Tibial nerve (tissue), 4 donors: ENCODE data around the gene ZNF516. TPM values are rescaled to one million over a fixed set of nuclear protein-coding genes. Genes with fewer than 3 reads are reported as not detected.

Experiments
- DNase-seq, 2 donors: peaks; one replicate each; pipeline ENCODE4 v3.0.0-alpha.2; 2019; ENCODE audit warnings: low spot score in 2 of 2
- H3K27ac ChIP-seq, 4 donors: fragments of 200-600 bp; sonication (generic) in 3 of 4; one replicate each; pipeline ENCODE4 v1.5.1; 2017 to 2019; ENCODE audit warnings: mild to moderate bottlenecking in 1 of 4
- H3K27me3 ChIP-seq, 2 donors: fragments of 200-600 bp; sonication (generic) in 1 of 2; one replicate each; pipeline versions ENCODE4 v1.5.1 to v1.6.0; 2017 to 2019
- H3K36me3 ChIP-seq, 3 donors: fragments of 200-600 bp; sonication (generic); one replicate each; pipeline ENCODE4 v1.5.1; 2018 to 2019
- H3K4me1 ChIP-seq, 4 donors: fragments of 200-600 bp; sonication (generic) in 3 of 4; one replicate each; pipeline ENCODE4 v1.5.1; 2017 to 2019
- H3K4me3 ChIP-seq, 4 donors: fragments of 200-600 bp; sonication (generic) in 3 of 4; one replicate each; pipeline ENCODE4 v1.5.1; 2017 to 2019; ENCODE audit warnings: mild to moderate bottlenecking in 1 of 4, moderate library complexity in 1 of 4
- H3K9me3 ChIP-seq, 4 donors: fragments of 200-600 bp; sonication (generic) in 3 of 4; one replicate each; pipeline ENCODE4 v1.5.1; 2017 to 2019
- EP300 ChIP-seq, 2 donors: sonication (generic); formaldehyde crosslinking; IDR thresholded peaks; one replicate each; pipeline ENCODE4 v1.6.1; 2017; ENCODE audit warnings: antibody characterized with exemption in 2 of 2, mild to moderate bottlenecking in 1 of 2
- POLR2A ChIP-seq, 2 donors: fragments of 450-650 bp; IDR thresholded peaks; one replicate each; pipeline ENCODE4 v1.6.1; 2017; ENCODE audit warnings: antibody characterized with exemption in 2 of 2, mild to moderate bottlenecking in 2 of 2, moderate library complexity in 2 of 2
- WGBS, 2 donors: methylation state at CpG; one replicate each; pipeline ENCODE4 v1.1.5; 2018; 5-methylcytosine and 5-hydroxymethylcytosine counted together
- total RNA-seq, 4 donors: library from RNA; depleted of rRNA; stranded (reverse); fragments of >200 nt; gene quantifications; one replicate each; pipeline ENCODE4 v1.1.0, GENCODE V29; 2016
- TF ChIP-seq, protein P1 (sequence below), 5 experiments: fragments of 200-600 bp in 3 of 5; fragments of 450-650 bp in 2 of 5; sonication (generic) in 3 of 5; IDR thresholded peaks; one replicate each; pipeline ENCODE4 v1.5.1; 2016 to 2019; ENCODE audit warnings: antibody characterized with exemption in 5 of 5, mild to moderate bottlenecking in 3 of 5, moderate library complexity in 2 of 5

The ZNF516 gene
- total RNA-seq, 4 donors from 2014 or later, result 31.4 to 63.0 (median 45.5) TPM

DNA sequence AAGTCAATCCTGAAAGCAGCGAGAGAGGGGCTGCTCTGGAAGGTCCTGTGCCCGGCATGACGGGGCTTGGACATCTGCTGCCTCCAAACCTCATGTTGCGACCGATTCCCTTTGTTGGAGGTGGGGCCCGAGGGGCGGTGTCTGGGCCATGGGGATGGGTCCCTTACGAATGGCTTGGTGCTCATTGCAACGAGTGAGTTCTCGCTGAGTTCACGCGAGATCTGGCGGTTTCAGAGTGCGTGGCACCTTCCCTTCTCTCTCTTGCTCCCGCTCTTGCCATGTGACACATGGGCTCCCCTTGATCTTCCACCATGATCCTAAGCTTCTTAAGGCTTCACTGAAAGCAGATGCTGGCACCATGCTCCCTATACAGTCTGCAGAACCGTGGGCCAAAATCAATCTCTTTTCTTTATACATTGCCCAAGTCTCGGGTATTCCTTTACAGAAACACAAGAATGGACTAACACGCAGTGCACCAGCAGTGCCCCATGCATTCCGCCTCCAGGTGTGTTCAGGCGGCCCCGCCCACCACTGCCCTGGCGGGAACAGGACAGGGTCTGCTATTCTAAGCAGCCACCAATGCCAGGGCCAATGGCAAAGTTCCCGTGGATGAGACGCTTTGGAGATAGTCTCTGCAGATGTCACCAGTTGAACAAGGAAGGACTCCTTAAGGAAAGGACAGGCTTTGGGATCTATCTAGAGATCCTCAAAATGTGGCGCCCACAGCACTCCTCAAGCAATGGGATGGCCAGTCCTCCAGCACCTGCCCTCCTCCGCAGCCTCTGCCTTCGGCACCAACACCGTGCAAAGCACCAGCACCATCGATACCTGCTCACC, 63.4 kb downstream of the ZNF516 start:
- H3K4me3 ChIP-seq, result no peak overlapping the region
- H3K36me3 ChIP-seq, result peaks cover 0 to 21% (median 0%) of the 10 kb centered on the region in 3 donors
- H3K27me3 ChIP-seq, result no peaks in the 10 kb centered on the region
- H3K27ac ChIP-seq, result peak overlapping the region in 3 of 4 donors; percentile 1 to 86 (median 83)
- TF ChIP-seq, protein P1, sequence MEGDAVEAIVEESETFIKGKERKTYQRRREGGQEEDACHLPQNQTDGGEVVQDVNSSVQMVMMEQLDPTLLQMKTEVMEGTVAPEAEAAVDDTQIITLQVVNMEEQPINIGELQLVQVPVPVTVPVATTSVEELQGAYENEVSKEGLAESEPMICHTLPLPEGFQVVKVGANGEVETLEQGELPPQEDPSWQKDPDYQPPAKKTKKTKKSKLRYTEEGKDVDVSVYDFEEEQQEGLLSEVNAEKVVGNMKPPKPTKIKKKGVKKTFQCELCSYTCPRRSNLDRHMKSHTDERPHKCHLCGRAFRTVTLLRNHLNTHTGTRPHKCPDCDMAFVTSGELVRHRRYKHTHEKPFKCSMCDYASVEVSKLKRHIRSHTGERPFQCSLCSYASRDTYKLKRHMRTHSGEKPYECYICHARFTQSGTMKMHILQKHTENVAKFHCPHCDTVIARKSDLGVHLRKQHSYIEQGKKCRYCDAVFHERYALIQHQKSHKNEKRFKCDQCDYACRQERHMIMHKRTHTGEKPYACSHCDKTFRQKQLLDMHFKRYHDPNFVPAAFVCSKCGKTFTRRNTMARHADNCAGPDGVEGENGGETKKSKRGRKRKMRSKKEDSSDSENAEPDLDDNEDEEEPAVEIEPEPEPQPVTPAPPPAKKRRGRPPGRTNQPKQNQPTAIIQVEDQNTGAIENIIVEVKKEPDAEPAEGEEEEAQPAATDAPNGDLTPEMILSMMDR (IDR thresholded peaks at IDR 0.05), result no peak
- TF ChIP-seq EP300 (IDR thresholded peaks at IDR 0.05) (no peak), POLR2A (IDR thresholded peaks at IDR 0.05) (no peak)
- H3K9me3 ChIP-seq, result no peaks in the 10 kb centered on the region
- 89 to 93% methylated on average over 26 to 29 of the region's 29 CpGs for WGBS, 2 donors
- peaks cover 0 to 83% (median 33%) of the 10 kb centered on the region in 4 donors for H3K4me1 ChIP-seq
- no peak for DNase-seq

DNA sequence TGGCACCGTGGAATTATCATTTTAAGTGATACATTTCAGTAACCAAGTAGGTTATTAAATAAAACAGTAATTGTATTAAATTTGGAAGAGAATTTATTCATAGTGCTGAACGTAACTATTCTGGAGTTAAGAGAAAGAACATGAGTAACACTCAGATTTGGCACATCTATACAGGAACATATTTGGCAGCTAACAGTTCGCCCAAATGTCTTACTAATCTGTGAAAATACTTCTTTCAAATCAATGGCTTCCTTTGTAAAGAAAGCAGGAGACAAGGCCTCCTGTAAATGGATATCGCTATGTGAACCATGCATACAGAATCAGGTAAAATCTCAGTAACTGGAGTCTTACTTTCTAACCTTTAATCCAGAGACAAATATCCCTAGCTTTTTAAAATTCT, 64.4 kb downstream of the ZNF516 start:
- 37 to 41% methylated on average over 4 of the region's 4 CpGs for WGBS, 2 donors
- no peak for DNase-seq
- Histone ChIP-seq H3K9me3 (no peaks in the 10 kb centered on the region), H3K27ac (peak overlapping the region in 3 of 4 donors; percentile 8 to 86 (median 83)), H3K27me3 (no peaks in the 10 kb centered on the region), H3K4me1 (peaks cover 0 to 83% (median 32%) of the 10 kb centered on the region in 4 donors), H3K36me3 (peaks cover 0 to 21% (median 0%) of the 10 kb centered on the region in 3 donors), H3K4me3 (no peak overlapping the region)
- TF ChIP-seq, protein P1 (IDR thresholded peaks at IDR 0.05), result no peak

DNA sequence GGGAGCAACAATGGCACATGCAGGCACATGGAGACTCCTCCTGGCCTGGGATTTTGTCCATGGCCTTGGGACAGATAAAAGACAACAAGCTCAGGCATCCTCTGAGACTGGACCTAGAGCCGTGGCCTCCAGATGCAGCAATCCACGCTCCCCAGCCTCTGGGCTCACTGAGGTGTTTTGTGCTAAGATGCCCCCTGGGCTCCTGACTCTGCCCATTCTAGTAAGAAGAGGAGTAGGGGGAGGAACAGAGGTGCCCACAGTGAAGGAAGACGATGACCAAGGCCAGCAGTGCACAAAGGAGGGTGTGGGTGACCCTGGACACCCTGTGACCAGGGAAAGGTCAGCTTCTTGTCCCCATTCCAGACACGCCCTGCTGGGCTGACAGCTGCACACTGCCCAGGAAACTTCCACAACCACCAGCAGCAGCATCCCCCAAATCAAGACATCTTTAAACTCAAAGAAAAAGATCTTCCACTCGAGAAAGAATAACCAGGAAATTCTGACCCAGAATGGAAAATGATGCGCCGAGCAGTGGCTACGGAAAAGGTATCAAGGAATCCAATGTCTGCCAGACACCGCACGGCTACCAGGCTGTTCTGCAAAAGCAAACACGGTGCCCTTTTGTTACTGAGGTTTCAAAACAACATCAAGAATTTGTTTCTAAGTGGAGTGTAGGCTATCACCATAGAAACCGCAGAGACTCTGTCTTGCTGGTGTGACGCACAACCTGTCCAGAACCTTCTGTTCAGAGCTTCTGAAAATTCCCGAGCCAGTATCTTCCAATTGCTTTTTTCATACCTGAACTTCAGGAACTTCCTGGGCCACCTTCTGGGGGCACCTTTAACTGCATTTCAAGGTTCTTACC, 65.5 kb downstream of the ZNF516 start:
- TF ChIP-seq EP300 (IDR thresholded peaks at IDR 0.05), result peak in 1 of 2 donors; percentile 34
- no peak for TF ChIP-seq POLR2A (IDR thresholded peaks at IDR 0.05)
- WGBS, 2 donors, result 79 to 80% methylated on average over 14 of the region's 14 CpGs
- Histone ChIP-seq H3K4me1 (peaks cover 0 to 83% (median 30%) of the 10 kb centered on the region in 4 donors), H3K36me3 (peaks cover 0 to 21% (median 0%) of the 10 kb centered on the region in 3 donors), H3K27ac (peak overlapping the region; percentile 8 to 86 (median 68)), H3K27me3 (no peaks in the 10 kb centered on the region), H3K4me3 (no peak overlapping the region), H3K9me3 (no peaks in the 10 kb centered on the region)
- DNase-seq, result no peak

DNA sequence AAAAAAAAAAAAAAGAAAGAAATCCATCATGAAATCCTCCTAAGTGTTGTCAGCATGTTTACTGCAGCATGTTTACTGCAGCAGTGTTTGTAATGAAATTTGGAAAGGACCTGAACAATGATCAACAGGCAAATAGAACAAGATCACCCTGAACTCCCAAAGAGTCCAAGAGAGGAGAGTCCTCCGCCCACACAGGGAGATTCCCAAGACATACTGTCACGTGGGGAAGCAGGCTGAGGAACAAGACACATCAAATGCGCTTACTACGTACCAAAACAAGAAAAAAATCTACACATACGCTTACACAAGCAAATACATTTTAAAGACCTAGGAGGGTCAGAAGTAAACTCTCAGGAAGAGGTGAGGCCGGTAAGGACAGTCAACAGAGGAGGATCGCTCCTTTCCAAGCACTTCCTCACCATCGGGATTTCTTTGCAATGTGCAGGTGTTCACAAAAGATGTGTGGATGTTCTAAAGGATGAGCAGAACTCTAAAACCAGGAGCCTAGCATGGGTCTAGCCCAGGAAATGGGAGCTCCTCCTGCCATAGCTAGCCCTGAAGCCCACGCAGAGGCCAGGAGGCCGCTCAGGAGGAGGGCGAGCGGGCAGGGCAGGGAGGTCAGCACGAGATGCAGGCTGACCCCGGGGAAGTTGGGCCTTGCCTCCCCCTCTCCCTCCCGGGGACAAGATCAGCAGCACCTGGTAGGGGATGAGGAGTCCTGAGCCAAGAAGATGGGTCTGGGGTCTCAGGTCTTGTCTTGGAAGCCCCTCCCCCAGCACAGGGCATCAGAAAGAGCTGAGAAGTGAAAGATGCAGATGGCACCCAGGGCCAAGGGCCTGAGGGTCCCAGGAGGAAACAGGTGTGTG, 66.4 kb downstream of the ZNF516 start:
- DNase-seq, result no peak
- H3K27ac ChIP-seq, result peak overlapping the region; percentile 8 to 86 (median 68)
- H3K4me3 ChIP-seq, result no peak overlapping the region
- no peaks in the 10 kb centered on the region for H3K9me3 ChIP-seq
- TF ChIP-seq POLR2A (IDR thresholded peaks at IDR 0.05), result no peak
- TF ChIP-seq, protein P1 (IDR thresholded peaks at IDR 0.05), result no peak
- TF ChIP-seq EP300 (IDR thresholded peaks at IDR 0.05), result no peak
- H3K27me3 ChIP-seq, result no peaks in the 10 kb centered on the region
- peaks cover 0 to 76% (median 27%) of the 10 kb centered on the region in 4 donors for H3K4me1 ChIP-seq
- WGBS, 2 donors, result 59 to 74% methylated on average over 15 of the region's 15 CpGs
- H3K36me3 ChIP-seq, result peaks cover 0 to 15% (median 0%) of the 10 kb centered on the region in 3 donors
